ENCODE results near the gene C2orf92.

C2orf92 gene

DNA sequence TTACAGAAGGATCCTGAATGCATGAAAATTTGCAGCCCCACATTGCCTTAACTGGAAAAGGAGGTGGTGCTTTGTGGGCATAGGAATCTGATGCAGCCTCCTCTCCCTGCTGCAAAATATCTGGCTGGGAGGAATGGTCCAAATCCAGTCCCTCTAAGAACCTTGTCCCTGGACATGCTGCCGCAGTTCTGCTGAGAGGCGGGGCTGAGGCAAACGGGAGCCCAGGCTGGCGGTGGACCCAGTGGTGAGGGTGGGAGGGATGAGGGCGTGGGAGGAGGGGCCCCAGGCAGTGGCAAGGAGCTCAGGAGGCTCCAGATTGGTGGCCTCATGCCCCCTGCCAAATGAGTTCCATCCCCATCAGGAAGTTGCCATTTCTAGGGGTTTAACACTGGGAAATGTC, 80.1 kb downstream of the C2orf92 start:
- DNase-seq = no peak

DNA sequence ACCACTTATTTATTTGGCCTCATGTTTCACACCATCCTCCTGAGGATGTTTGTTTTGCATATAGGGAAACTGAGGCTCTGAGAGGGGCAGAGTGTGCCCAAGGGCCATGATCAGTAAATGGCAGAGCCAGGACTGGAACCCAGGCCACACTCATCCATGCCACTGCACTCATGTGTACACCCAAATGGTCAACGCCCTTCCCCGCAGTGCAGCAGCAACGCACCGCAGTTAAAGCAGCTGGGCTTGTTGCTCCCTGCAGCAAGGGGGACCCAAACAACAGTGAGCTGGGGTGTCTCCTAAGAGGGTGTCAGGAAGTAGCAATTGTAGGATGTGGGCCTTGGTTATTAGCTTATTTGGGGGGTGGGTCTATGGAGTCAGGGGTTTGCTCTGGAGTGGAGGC, 80.5 kb downstream of the C2orf92 start:
- DNase-seq = no peak

DNA sequence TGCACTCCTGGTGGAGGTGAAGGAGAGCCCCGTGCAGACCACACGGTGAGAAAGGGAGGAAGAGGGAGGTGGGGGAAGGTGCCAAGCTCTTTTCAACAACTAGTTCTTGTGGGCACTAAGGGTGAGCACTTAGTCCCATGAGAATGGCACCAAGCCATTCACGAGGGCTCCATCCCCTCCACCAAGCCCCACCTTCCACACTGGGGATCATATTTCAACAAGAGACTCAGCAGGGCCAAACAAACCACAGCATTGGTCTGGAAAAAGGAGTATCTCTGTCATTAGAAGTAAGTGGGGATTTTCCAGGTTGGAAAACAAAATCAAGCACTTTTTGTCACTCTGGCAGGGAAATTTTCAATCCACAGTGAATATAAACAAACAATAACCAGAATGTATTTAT, 82.2 kb downstream of the C2orf92 start:
- DNase-seq = no peak

Data from CD4-positive, alpha-beta T cell treated with Interleukin-4 for 1 hour (primary cell).